Smooth muscle cell (in vitro differentiated cells): Measurements from ENCODE around the gene RNF121. TPM values are rescaled to one million over a fixed set of nuclear protein-coding genes. Genes with fewer than 3 reads are reported as not detected.

Experiments
- DNase-seq: peaks from one replicate; lab custom pipeline; 2025; ENCODE audit not compliant: unreplicated experiment; lab: John Stamatoyannopoulos, UW
- H2AFZ ChIP-seq: fragments of 200-600 bp; sonication (generic); 2 replicates; pipeline ENCODE4 v1.6.0; 2016; ENCODE audit warnings: antibody characterized with exemption, low read depth, mild to moderate bottlenecking
- H3F3A ChIP-seq: fragments of 200-600 bp; sonication (generic); 2 replicates; pipeline ENCODE4 v1.6.0; 2017; ENCODE audit warnings: antibody characterized with exemption, low read depth
- H3K27ac ChIP-seq: fragments of 200-600 bp; sonication (generic); 2 replicates; pipeline ENCODE4 v1.5.1; 2016; ENCODE audit warnings: low read depth, mild to moderate bottlenecking
- H3K27me3 ChIP-seq: fragments of 200-600 bp; sonication (generic); 2 replicates; pipeline ENCODE4 v1.6.1; 2016; ENCODE audit warnings: low read depth, mild to moderate bottlenecking
- H3K36me3 ChIP-seq: fragments of 200-600 bp; sonication (generic); 2 replicates; pipeline ENCODE4 v1.5.1; 2016; ENCODE audit warnings: low read depth
- H3K4me1 ChIP-seq: fragments of 200-600 bp; sonication (generic); 2 replicates; pipeline ENCODE4 v1.5.1; 2016; ENCODE audit warnings: low read depth
- H3K4me2 ChIP-seq: fragments of 200-600 bp; sonication (generic); 2 replicates; pipeline ENCODE4 v1.6.0; 2016; ENCODE audit warnings: mild to moderate bottlenecking
- H3K4me3 ChIP-seq: fragments of 200-600 bp; sonication (generic); 2 replicates; pipeline ENCODE4 v1.5.1; 2016; ENCODE audit warnings: mild to moderate bottlenecking
- H3K79me2 ChIP-seq: fragments of 200-600 bp; sonication (generic); 2 replicates; pipeline ENCODE4 v1.6.0; 2016; ENCODE audit warnings: low read depth, mild to moderate bottlenecking
- H3K9ac ChIP-seq: fragments of 200-600 bp; sonication (generic); 2 replicates; pipeline ENCODE4 v1.6.0; 2016; ENCODE audit warnings: low read depth
- H3K9me3 ChIP-seq: fragments of 200-600 bp; sonication (generic); replicated peaks from 2 replicates; pipeline ENCODE4 v1.5.1; 2016; ENCODE audit warnings: low read depth
- H4K20me1 ChIP-seq: fragments of 200-600 bp; sonication (generic); 2 replicates; pipeline ENCODE4 v1.6.0; 2016; ENCODE audit warnings: low read depth
- WGBS: methylation state at CpG from one replicate; pipeline ENCODE4 v1.1.7; 2016; ENCODE audit warnings: low lambda C conversion rate; 5-methylcytosine and 5-hydroxymethylcytosine counted together
- polyA plus RNA-seq: library from polyadenylated mRNA; unstranded; fragments of >200 nt; fragmentation: Nextera tagmentation; extraction: Ambion mirVana; gene quantifications from 2 replicates; pipeline ENCODE4 v1.2.1, GENCODE V29; 2016
- total RNA-seq: library from RNA; depleted of rRNA; stranded (reverse); fragments of >200 nt; gene quantifications from 2 replicates; pipeline ENCODE4 v1.2.3, GENCODE V29; 2014
- TF ChIP-seq, protein P1 (sequence below): fragments of 200-600 bp; sonication (generic); IDR thresholded peaks from 2 replicates; pipeline ENCODE4 v1.5.1; 2017; ENCODE audit warnings: borderline replicate concordance, mild to moderate bottlenecking, antibody characterized with exemption; ENCODE audit not compliant: insufficient read depth, poor library complexity, severe bottlenecking

RNF121 gene
- total and polyA plus RNA-seq, 2 experiments from 2014 or later = 34.4 to 49.5 TPM

DNA sequence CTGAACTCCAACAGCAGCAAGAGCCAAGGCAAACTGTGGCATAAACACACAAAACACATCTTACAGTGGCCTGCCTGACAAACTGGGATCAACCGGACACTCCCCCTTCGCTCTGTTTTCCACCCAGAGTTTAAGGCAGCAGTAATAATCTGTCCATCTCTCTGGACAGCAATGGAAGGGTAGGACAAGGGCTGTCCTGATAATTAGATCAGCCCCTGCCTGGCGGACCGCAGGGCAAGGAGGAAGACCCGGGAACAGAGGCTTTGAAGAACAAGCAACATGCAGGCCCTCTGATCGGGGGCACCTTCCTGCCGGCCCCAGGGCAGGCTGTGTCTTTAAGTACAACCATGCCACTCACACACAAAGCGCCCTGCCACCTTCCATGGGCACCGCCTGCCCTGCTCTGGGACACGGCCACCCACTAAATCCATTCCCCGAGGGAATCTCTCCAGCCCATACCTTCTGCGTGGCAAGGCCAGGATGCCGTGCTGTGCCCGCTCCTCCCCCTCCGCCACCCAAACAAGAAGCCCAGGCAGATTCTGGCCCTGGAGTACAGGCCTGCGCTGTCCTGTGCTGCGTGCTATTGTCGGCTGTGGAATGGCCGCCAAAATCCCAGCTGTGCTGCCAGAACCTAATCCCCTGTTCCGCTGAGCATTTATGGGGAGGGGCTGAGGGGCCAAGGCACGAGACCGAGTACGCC lies 112.7 kb downstream of the RNF121 start:
- Histone ChIP-seq H3K4me2 (peak overlapping the region; percentile 91), H2AFZ (no peak overlapping the region), H3F3A (peaks cover 18% of the 10 kb centered on the region), H3K36me3 (no peaks in the 10 kb centered on the region), H3K9me3 (no peaks in the 10 kb centered on the region), H3K27me3 (no peaks in the 10 kb centered on the region), H3K4me3 (peak overlapping the region; percentile 70), H4K20me1 (peaks cover 28% of the 10 kb centered on the region), H3K79me2 (peaks cover 67% of the 10 kb centered on the region), H3K4me1 (peaks cover 41% of the 10 kb centered on the region), H3K9ac (peak overlapping the region; percentile 97), H3K27ac (peak overlapping the region; percentile 98)
- TF ChIP-seq, protein P1, sequence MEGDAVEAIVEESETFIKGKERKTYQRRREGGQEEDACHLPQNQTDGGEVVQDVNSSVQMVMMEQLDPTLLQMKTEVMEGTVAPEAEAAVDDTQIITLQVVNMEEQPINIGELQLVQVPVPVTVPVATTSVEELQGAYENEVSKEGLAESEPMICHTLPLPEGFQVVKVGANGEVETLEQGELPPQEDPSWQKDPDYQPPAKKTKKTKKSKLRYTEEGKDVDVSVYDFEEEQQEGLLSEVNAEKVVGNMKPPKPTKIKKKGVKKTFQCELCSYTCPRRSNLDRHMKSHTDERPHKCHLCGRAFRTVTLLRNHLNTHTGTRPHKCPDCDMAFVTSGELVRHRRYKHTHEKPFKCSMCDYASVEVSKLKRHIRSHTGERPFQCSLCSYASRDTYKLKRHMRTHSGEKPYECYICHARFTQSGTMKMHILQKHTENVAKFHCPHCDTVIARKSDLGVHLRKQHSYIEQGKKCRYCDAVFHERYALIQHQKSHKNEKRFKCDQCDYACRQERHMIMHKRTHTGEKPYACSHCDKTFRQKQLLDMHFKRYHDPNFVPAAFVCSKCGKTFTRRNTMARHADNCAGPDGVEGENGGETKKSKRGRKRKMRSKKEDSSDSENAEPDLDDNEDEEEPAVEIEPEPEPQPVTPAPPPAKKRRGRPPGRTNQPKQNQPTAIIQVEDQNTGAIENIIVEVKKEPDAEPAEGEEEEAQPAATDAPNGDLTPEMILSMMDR = no peak
- WGBS = 5% methylated on average over 23 of the region's 23 CpGs
- peak; percentile 69 for DNase-seq

DNA sequence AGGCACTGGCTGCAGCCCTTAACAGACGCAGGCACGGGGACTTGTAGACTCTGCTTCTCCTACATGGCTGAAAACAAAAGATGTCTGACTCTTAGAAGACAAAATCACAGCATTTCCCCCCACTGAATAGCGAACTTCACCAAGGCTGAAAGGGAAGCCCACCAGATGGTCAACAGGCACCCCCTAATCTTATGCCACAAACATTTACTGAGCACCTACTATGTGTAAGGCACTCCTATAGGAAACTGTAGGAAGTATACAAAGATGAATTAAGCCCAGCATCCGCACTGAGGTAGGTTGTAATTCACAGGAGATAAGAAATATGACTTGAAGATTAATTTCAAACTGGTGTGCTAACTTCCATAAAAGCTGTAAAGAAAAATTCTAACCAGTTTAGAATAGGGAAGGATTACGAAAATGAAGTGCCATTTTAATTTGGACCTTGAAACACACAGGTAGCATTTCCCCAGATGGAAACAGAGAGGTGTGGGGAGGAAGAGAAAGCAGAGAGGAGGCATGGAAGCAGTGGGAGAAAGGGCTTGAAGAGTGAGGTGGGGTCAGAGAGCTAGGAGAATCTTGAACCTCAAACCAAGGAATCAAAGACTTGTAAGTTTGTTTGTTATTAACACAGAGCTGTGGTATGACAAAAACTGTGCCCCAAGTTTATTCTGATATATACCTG lies 113.4 kb downstream of the RNF121 start:
- 38% methylated on average over 5 of the region's 5 CpGs for whole genome bisulfite sequencing
- DNase-seq = no peak
- H3F3A ChIP-seq = peaks cover 18% of the 10 kb centered on the region
- peak overlapping the region; percentile 70 for H3K4me3 ChIP-seq
- peaks cover 60% of the 10 kb centered on the region for H3K79me2 ChIP-seq
- H3K36me3 ChIP-seq = no peaks in the 10 kb centered on the region
- H3K9me3 ChIP-seq = no peaks in the 10 kb centered on the region
- H3K4me2 ChIP-seq = peak overlapping the region; percentile 91
- H3K27ac ChIP-seq = peak overlapping the region; percentile 98
- peak overlapping the region; percentile 97 for H3K9ac ChIP-seq
- TF ChIP-seq, protein P1 = no peak
- no peak overlapping the region for H2AFZ ChIP-seq
- no peaks in the 10 kb centered on the region for H3K27me3 ChIP-seq
- H3K4me1 ChIP-seq = peaks cover 41% of the 10 kb centered on the region
- H4K20me1 ChIP-seq = peaks cover 21% of the 10 kb centered on the region

DNA sequence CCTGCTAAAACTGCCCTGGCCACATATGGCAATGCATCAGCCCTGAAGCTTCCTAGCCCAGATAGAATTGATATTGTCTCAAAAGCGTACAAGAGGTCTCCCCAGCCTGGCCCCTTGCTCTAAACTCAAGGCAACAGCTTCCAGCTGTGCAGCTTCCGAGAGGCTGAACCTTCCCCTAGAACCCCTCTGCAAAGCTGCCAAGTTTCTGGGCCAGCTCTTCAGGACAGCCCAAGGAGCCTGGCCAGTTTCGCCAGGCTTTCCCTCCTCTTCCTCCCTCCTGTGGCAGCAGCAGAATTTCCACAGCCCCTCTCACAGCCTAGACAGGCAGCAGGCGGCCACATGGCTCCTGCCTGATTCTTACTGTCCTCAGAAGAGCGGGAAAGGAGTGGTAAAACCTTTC lies 117.0 kb downstream of the RNF121 start:
- H2AFZ ChIP-seq = no peak overlapping the region
- H3K4me2 ChIP-seq = no peak overlapping the region
- WGBS = 87% methylated on average over 5 of the region's 5 CpGs
- peaks cover 7% of the 10 kb centered on the region for H3F3A ChIP-seq
- no peaks in the 10 kb centered on the region for H3K9me3 ChIP-seq
- no peaks in the 10 kb centered on the region for H3K36me3 ChIP-seq
- H3K27ac ChIP-seq = no peak overlapping the region
- peaks cover 42% of the 10 kb centered on the region for H3K79me2 ChIP-seq
- peaks cover 12% of the 10 kb centered on the region for H3K4me1 ChIP-seq
- no peak overlapping the region for H3K9ac ChIP-seq
- DNase-seq = no peak
- no peaks in the 10 kb centered on the region for H4K20me1 ChIP-seq
- no peak overlapping the region for H3K4me3 ChIP-seq
- H3K27me3 ChIP-seq = no peaks in the 10 kb centered on the region
- TF ChIP-seq, protein P1 = no peak

Other genes starting within 250 kb of the RNF121 start
- not detected in 2 replicates for gene DEFB108B, start 95.8 kb upstream of the RNF121 start, total RNA-seq
- gene DEFB108B, start 95.8 kb upstream of the RNF121 start, polyA plus RNA-seq = not detected in 2 replicates
- not detected in 2 replicates for gene DEFB131B, start 50.6 kb upstream of the RNF121 start, total RNA-seq
- gene DEFB131B, start 50.6 kb upstream of the RNF121 start, polyA plus RNA-seq = not detected in 2 replicates
- gene XNDC1N, start 452 bp upstream of the RNF121 start, total RNA-seq = 1.1 and 7.1 TPM in 2 replicates
- gene XNDC1N, start 452 bp upstream of the RNF121 start, polyA plus RNA-seq = 1.4 and 1.9 TPM in 2 replicates
- 4.5 and 10.5 TPM in 2 replicates for gene IL18BP, start 69.9 kb downstream of the RNF121 start, total RNA-seq
- gene IL18BP, start 69.9 kb downstream of the RNF121 start, polyA plus RNA-seq = 0.55 and 4.6 TPM in 2 replicates
- gene NUMA1, start 151.5 kb downstream of the RNF121 start, total RNA-seq = 79.4 and 107 TPM in 2 replicates
- gene NUMA1, start 151.5 kb downstream of the RNF121 start, polyA plus RNA-seq = 72.4 and 92.1 TPM in 2 replicates
- 1.1 and 3.4 TPM in 2 replicates for gene LRRC51, start 151.8 kb downstream of the RNF121 start, total RNA-seq
- 6.1 and 7.1 TPM in 2 replicates for gene LRRC51, start 151.8 kb downstream of the RNF121 start, polyA plus RNA-seq
- gene LAMTOR1, start 174.3 kb downstream of the RNF121 start, total RNA-seq = 72.2 and 74.1 TPM in 2 replicates
- gene LAMTOR1, start 174.3 kb downstream of the RNF121 start, polyA plus RNA-seq = 117 and 148 TPM in 2 replicates
- not detected in 2 replicates for gene TOMT, start 176.9 kb downstream of the RNF121 start, total RNA-seq
- gene TOMT, start 176.9 kb downstream of the RNF121 start, polyA plus RNA-seq = not detected in 2 replicates
- 12.2 and 19.0 TPM in 2 replicates for gene ANAPC15, start 183.6 kb downstream of the RNF121 start, total RNA-seq
- 42.2 and 51.9 TPM in 2 replicates for gene ANAPC15, start 183.6 kb downstream of the RNF121 start, polyA plus RNA-seq
- not detected in 2 replicates for gene FOLR3, start 206.7 kb downstream of the RNF121 start, total RNA-seq
- gene FOLR3, start 206.7 kb downstream of the RNF121 start, polyA plus RNA-seq = not detected in 2 replicates